ENCODE data around the gene RASL10A.

Gene RASL10A

DNA sequence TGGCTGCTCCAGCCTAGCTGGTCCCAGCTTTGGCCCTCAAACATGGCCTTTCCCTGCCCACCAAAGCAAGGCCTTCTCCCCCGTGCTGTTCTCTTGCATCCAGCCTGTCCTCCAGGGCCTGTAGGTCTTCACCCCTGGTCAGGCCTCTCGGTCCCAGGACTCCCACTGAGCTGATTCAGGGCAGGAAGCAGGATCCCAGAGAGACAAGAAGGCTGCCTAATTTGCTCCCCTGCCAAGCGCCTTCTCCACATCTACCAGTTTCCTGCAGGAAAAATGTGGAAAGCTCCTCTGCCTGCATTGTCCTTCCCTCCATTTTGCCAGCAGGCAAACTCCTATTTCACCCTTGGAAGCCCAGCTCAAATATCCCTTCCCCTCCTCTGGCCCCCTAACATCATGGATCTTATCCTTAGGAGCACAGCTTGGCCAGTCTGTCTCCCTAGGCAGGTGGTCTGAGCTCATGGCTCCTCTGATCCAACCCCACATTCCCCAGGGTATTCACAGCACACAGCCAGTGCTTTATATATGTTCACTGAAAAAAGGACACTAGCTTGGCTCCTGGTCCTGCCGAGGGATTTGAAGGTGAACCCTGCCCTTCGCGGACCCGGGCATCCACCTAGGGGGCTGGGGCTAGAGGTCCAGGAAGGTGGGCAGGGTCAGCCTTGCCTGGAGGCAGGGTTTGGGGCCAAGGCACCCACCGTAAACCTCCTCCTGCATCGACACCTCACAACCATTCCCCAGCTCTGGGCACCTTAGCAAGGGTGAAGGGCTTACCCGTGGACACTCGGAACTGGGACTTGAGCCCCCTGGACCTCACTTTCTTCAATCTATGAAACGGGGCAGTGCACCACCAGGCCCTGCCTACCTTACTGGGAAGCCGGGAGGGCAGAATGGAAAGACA lies 48.7 kb downstream of the RASL10A start:
- no peak for DNase-seq

GRCh38 chr22:29265929-29266328 lies 49.6 kb downstream of the RASL10A start:
- no peak for DNase-seq

- no peak for DNase-seq
Observed at GRCh38 chr22:29265305-29265704, 50.2 kb downstream of the RASL10A start.

DNA sequence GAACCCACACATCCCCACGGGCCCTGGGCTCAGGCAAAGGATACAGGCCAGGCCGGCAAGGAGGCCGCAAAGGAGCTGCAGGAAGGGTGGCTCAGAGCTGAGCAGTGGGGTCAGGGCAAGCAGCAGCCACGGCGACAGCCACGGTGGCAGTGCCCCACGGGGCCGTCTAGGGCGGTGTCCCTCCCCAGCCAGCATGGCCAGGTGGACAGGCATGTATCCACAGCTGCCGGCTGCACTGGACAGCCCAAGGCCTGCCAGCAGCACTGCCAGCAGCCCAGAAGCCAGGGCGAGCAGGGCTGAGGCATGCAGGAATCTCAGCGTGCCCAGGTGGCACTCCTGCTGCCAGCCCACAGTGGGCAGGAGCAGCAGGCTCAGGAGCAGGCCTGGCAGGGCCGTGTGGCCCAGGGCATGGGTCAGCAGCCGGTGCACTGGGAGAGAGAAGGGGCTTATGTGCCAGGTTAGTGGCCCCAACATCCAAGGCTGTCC lies 51.7 kb downstream of the RASL10A start:
- DNase-seq: no peak
